OCI-LY1 (cell line): ENCODE results near the gene CD109.

Experiments used
- CTCF ChIP-seq: fragments of 200-600 bp; sonication (generic), shearing (Covaris generic); IDR thresholded peaks from 2 replicates; pipeline ENCODE4 v1.5.1; 2017; ENCODE audit warnings: mild to moderate bottlenecking, antibody characterized with exemption, low read length, moderate library complexity, mixed read lengths
- EZH2 ChIP-seq: fragments of 200-600 bp; sonication (generic), shearing (Covaris generic); IDR thresholded peaks from 2 replicates; pipeline ENCODE4 v1.8.0; 2017; ENCODE audit warnings: borderline replicate concordance, mixed run types, mild to moderate bottlenecking, antibody characterized with exemption, low read length, moderate library complexity, mixed read lengths

DNA sequence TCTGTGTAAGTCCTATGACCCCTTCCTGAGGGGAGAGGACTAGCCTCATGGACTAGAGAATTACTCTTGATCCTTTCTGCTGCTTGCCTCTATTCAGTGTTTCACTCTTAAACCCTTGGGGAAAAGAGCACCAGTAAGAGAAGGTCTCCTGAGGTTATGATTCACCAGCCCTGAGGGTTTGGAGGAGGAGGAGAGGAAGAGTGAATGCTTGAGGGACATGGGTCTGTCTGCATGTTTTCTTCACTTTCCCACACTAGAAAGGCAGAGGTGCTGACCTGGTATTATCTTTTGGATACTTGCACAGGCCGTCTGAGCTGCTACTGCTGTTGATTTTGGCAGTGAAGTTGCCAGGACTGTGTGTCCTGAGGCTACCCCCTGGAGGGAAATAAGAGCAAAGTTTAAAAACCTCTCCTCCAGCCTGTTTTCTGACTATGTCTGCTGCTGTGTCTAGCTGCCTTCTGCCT is 78.3 kb downstream of the CD109 start:
- no peak for TF ChIP-seq CTCF
- TF ChIP-seq EZH2, result no peak
